Dedifferentiated amniotic fluid mesenchymal stem cell (primary cell): ENCODE results near the gene OR6A2.
A peak's percentile ranks its signal among the peaks of the same experiment; 100 is the strongest.

Experiments
- DNase-seq: peaks from one replicate; pipeline ENCODE4 v3.0.0-alpha.2; 2016; ENCODE audit errors: extremely low spot score

OR6A2 gene

DNA sequence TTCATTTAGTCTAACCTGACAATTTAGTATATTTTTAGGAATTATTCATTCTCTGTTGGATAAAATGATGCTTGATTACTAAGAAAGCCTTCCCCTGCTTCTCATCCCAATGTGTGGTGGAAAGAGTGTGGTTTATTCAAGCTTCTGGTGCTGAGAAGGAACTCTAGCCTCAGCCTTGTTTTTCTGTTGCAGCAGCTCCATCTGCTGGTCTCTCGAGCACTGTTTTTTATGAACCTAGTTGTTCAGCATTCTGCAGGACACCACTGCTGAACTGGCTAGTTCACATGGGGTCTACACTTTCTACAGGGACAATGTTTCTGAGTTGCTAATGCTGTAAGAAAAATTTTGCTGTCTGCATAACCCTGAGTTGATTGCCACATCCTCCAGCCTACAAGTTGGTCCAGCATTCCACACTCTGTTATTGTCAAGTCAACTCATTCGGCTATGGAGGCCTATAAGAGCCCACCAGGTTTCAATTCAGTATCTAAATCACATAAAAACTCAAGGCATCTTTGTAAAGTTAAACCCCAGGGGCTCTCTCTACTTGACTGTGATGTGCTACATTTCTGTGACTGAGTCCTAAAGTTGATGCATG lies 42.0 kb downstream of the OR6A2 start:
- peak; percentile 45 for DNase-seq

GRCh38 chr11:6755953-6756347 lies 43.5 kb downstream of the OR6A2 start:
- DNase-seq, result no peak

DNA sequence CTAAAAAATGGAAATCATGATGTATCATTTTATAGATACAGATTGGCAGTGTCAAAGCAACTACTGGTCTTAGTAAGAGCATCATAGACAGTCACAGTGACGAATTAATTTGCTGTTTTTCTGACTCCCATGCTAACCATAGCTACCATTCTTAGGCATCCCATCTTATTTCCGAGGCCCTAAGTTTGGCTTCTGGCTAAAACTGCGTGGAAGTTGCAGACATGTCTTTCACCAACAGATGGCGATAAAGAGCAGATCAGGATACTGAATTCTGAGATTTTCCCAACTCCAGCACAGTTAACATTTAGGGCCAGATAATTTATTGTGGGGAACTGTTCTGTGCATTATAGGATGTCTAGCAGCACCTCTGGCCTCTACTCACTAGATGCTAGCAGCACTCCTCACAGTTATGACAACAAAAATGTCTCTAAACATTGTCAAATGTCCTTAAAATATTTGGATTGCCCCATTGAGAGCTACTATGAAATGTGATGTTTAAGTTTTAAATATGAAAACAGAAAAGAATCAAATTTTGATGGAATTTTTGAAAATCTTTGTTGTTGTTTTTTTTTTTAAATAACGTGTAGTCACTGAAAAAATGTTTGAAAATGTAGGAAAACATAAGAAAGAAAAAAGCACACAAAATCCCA lies 44.1 kb downstream of the OR6A2 start:
- DNase-seq, result peak; percentile 48

DNA sequence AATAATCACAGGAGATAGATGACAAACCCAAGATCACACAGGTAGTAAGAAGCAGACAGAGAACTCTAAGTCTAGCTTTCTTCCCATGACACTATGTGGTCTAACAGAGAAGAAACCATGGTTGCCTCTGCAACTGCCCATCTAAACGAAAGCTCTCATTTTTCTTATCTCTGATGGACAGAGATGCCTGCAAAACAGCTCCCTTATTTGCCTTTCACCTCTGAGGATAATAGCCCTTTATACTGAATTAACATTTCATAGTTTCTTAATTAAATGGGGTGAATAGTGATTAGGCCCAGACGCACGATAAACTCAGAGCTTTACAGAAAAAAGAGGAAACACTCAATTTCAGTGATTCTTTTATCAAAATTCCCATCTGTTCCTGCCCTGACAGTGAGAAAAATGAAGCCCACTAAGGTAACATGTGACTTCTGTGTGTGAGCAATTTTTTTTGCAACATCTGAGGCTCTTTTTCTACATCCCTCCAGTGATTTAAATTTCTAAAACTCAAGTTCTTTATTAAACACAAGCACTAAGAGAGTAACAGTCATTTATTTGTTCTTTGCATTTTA lies 52.3 kb downstream of the OR6A2 start:
- DNase-seq, result no peak

- no peak for DNase-seq
Observed at GRCh38 chr11:6746626-6747025, 52.9 kb downstream of the OR6A2 start.

DNA sequence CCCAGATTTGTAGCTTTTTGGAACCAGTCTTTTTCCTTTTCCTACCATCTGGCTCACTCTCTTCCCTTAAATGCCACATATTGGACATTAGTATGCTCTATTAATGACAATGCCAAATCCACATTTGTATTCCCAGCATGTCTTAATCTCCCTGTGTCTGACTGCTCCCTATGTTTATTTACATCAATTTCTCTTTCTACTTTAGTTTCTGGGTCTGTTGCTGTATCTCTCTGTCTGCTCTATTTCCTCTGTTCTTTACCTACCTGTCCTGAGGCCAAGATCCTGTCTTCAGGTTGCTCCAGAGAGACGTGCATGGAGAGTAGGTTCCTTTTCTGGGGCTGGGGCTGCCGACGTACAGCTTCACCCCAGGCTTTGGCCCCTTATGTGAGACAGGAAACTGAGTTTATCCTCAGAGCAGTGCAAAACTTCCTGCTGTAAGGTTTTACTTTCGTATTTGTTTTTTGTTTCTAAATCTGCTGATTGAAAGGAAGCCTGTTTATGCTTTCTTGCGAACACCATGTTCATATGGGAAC lies 53.3 kb downstream of the OR6A2 start:
- no peak for DNase-seq

DNA sequence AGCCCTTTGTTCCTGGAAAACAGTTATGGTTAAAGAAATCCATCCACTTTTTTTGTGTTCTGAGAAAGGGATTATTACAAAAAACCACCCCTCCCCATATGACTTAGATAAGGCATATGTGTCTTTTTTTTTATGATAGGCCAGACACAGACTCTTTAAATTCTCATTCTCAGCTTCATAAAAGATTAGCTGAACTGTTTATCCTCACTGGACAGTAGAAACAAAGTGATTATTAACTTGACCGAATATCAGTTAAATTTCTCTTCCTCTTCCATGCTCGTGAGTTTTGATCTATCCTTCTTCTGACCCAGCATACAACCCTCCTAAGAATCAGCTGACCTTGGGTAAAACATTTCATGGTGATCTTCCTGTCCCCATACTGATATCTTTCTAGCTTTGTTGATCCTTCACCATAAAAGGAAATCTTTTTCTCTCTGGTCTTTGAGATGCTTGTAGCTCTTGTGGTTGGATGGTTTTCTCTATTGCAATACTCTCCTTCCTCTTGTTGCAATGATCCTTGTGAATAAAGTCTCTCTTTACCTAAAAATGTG lies 53.9 kb downstream of the OR6A2 start:
- no peak for DNase-seq

- DNase-seq, result no peak
Observed at GRCh38 chr11:6745018-6745417, 54.5 kb downstream of the OR6A2 start.

GRCh38 chr11:6742260-6742659 lies 57.2 kb downstream of the OR6A2 start:
- no peak for DNase-seq
